Measurements from ENCODE around the gene OAS2. TPM values are rescaled to one million over a fixed set of nuclear protein-coding genes. Genes with fewer than 3 reads are reported as not detected.

The OAS2 gene
- total and polyA plus RNA-seq, 2 of the 8 experiments (the other 6 are each of a cell fraction or from before 2014, with no cell fraction given): 0.06 TPM; not detected in 1

- ChIA-PET POLR2A (ENCODE audit: partially characterized antibody) (interaction anchor here (1.3 kb wide), 1 partner anchor 12 kb away, joined by 4 read pairs; no protein-coding TSS in a partner anchor), CTCF (ENCODE audit: partially characterized antibody) (interaction anchor here (0.7 to 13.9 kb wide), 5 partner anchors 8 to 272 kb away, joined by 3 to 202 read pairs (median 4); no protein-coding TSS in a partner anchor)
- H3K23ac ChIP-seq (ENCODE audit: insufficient read length): no peak overlapping the region
- no peak overlapping the region for H4K91ac ChIP-seq (replicated peaks; ENCODE audit: insufficient read length, low read length)
- H3K4me1 ChIP-seq (replicated peaks in 1 of 4; ENCODE audit: control insufficient read depth in 3 of 4, insufficient read depth in 4 of 4, low read length in 3 of 4): peaks cover 0 to 2% (median 0%) of the 10 kb centered on the region in 4 experiments; a peak in 1 of 7 replicates
- H3K4ac ChIP-seq (replicated peaks; ENCODE audit: insufficient read length, low read depth, low read length): no peak overlapping the region
- no peak for DNase-seq (ENCODE audit: low read depth in 1 of 2, low spot score in 2 of 2)
- H3K14ac ChIP-seq (ENCODE audit: insufficient read length): no peak overlapping the region
- H2BK15ac ChIP-seq (ENCODE audit: low read length): no peak overlapping the region
- no peak overlapping the region for H3K18ac ChIP-seq (ENCODE audit: extremely low read depth, low read length)
- H3K79me1 ChIP-seq (ENCODE audit: low read depth, low read length): no peaks in the 10 kb centered on the region
- no peak overlapping the region for H4K8ac ChIP-seq (ENCODE audit: extremely low read depth, insufficient read depth, low read length)
- no peak overlapping the region for H3K27ac ChIP-seq (ENCODE audit: low read depth, low read length)
- no peak overlapping the region for H2BK120ac ChIP-seq (replicated peaks; ENCODE audit: low read depth, low read length)
- H3K56ac ChIP-seq (replicated peaks; ENCODE audit: insufficient read length, low read depth, low read length): no peak overlapping the region
- no peak overlapping the region for H2AK5ac ChIP-seq (ENCODE audit: low read depth, low read length)
- 0 out of 7 replicates have a peak, but pooled peaks cover 0 to 2% (median 0%) of the 10 kb centered on the region in 4 experiments for H3K27me3 ChIP-seq (replicated peaks in 1 of 4; ENCODE audit: control insufficient read depth in 3 of 4, extremely low read depth in 1 of 4, insufficient read depth in 3 of 4, low read length in 3 of 4)
- FAIRE-seq: no peak
- no peaks in the 10 kb centered on the region for H3K36me3 ChIP-seq (ENCODE audit: control insufficient read depth in 2 of 4, insufficient read depth in 4 of 4, low read length in 3 of 4)
- H3K79me2 ChIP-seq (ENCODE audit: control insufficient read depth in 1 of 2, insufficient read depth in 2 of 2, low read length in 2 of 2): no peaks in the 10 kb centered on the region
- no peak overlapping the region for H3K9ac ChIP-seq (replicated peaks in 1 of 4; ENCODE audit: extremely low read depth in 1 of 4, low read depth in 3 of 4, low read length in 3 of 4)
- no peak overlapping the region for H2BK5ac ChIP-seq (ENCODE audit: low read depth, low read length)
- no peak overlapping the region for H4K5ac ChIP-seq (ENCODE audit: insufficient read length, low read depth, low read length)
- H3K23me2 ChIP-seq (ENCODE audit: low read depth, low read length): peaks cover 3% of the 10 kb centered on the region; the same call in 1 of the 2 replicates
- 0 out of 4 replicates have a peak, but pooled peaks cover 0 to 3% of the 10 kb centered on the region in 2 experiments for H3K9me3 ChIP-seq (ENCODE audit: insufficient read depth in 2 of 2, low read depth in 1 of 2, low read length in 1 of 2)
- H2BK12ac ChIP-seq (ENCODE audit: low read depth, low read length): no peak overlapping the region
- no peak overlapping the region for H2BK20ac ChIP-seq (ENCODE audit: low read length)
- peaks cover 0 to 3% of the 10 kb centered on the region in 2 experiments for H4K20me1 ChIP-seq (replicated peaks in 1 of 2; ENCODE audit: control insufficient read depth in 1 of 2, insufficient read depth in 2 of 2, low read length in 2 of 2)
- 91% methylated on average over 4 of the region's 4 CpGs; no CpG with 5 or more reads in 1 of the 2 experiments for WGBS, 2 experiments (ENCODE audit: extremely low coverage in 1 of 2, insufficient coverage in 1 of 2, insufficient read length in 1 of 2, insufficient replicate concordance in 2 of 2, low coverage in 1 of 2, low lambda C conversion rate in 2 of 2, missing lambda C conversion rate in 1 of 2)
- H3K4me2 ChIP-seq (ENCODE audit: insufficient read depth in 1 of 2, low read depth in 2 of 2, low read length in 2 of 2): no peak overlapping the region
- no peak overlapping the region for H2AFZ ChIP-seq (ENCODE audit: low read length)
- no peak overlapping the region for H3K4me3 ChIP-seq (ENCODE audit: extremely low read depth in 1 of 4, insufficient read depth in 2 of 4, low read depth in 3 of 4, low read length in 4 of 4)
- TF ChIP-seq SIRT6 (IDR thresholded peaks at IDR 0.05; ENCODE audit: low read length) (no peak), SIN3A (conservative IDR thresholded peaks at IDR 0.05 in 1 of 2, IDR thresholded peaks at IDR 0.05 in 1 of 2; ENCODE audit: low read depth in 1 of 2, low read length in 2 of 2) (no peak), EP300 (IDR thresholded peaks at IDR 0.05; ENCODE audit: borderline replicate concordance in 1 of 2, low read depth in 2 of 2, low read length in 2 of 2) (no peak), BACH1 (IDR thresholded peaks at IDR 0.05; ENCODE audit: low read length) (no peak), POU5F1 (IDR thresholded peaks at IDR 0.05; ENCODE audit: low read depth, low read length) (no peak), CBX8 (IDR thresholded peaks at IDR 0.05; ENCODE audit: borderline replicate concordance, low read depth, low read length) (no peak), JUN (IDR thresholded peaks at IDR 0.05; ENCODE audit: low read depth, low read length) (no peak), YY1 (IDR thresholded peaks at IDR 0.05; ENCODE audit: low read depth, low read length) (no peak), ZNF274 (IDR thresholded peaks at IDR 0.05; ENCODE audit: borderline replicate concordance, extremely low read depth, low read length) (no peak), RBBP5 (IDR thresholded peaks at IDR 0.05; ENCODE audit: borderline replicate concordance, low read depth, low read length) (no peak), EGR1 (IDR thresholded peaks at IDR 0.05; ENCODE audit: borderline replicate concordance, low read depth, low read length) (no peak), CEBPB (IDR thresholded peaks at IDR 0.05; ENCODE audit: low read depth, low read length) (no peak), CBX5 (IDR thresholded peaks at IDR 0.05; ENCODE audit: low read depth, low read length) (no peak), GABPA (IDR thresholded peaks at IDR 0.05; ENCODE audit: borderline replicate concordance, insufficient read depth, low read length) (no peak)
Measured at GRCh38 chr12:113002155-113002554, 23.8 kb downstream of the OAS2 start.
